Memory B cell (primary cell): ENCODE data around the gene ZDHHC11B.
A peak's percentile ranks its signal among the peaks of the same experiment; 100 is the strongest.

Experiments
- ATAC-seq: fragments of 150-1000 bp; cut with Tn5 transposase; 2 replicates; pipeline ENCODE4 v1.10.0; 2021; ENCODE audit warnings: low read depth, mild to moderate bottlenecking, moderate library complexity
- DNase-seq, 2 donors: peaks; one replicate each; pipeline ENCODE4 v3.0.0; 2022; ENCODE audit warnings: low spot score in 2 of 2
- H3K27ac Mint-ChIP-seq: one replicate; pipeline ENCODE4 v1.8.0; 2022; ENCODE audit warnings: mild to moderate bottlenecking, moderate library complexity, mixed read lengths
- H3K27me3 Mint-ChIP-seq: one replicate; pipeline ENCODE4 v1.8.0; 2022; ENCODE audit warnings: mixed read lengths
- H3K36me3 Mint-ChIP-seq: one replicate; pipeline ENCODE4 v1.8.0; 2022; ENCODE audit warnings: mild to moderate bottlenecking, mixed read lengths
- H3K4me1 Mint-ChIP-seq: one replicate; pipeline ENCODE4 v1.8.0; 2022; ENCODE audit warnings: mixed read lengths
- H3K4me3 Mint-ChIP-seq: one replicate; pipeline ENCODE4 v1.8.0; 2022; ENCODE audit warnings: mild to moderate bottlenecking, moderate library complexity, mixed read lengths
- H3K9me3 Mint-ChIP-seq: one replicate; pipeline ENCODE4 v1.8.0; 2022; ENCODE audit warnings: mixed read lengths

ZDHHC11B gene

GRCh38 chr5:671459-672328 is 112.8 kb downstream of the ZDHHC11B start:
- peaks cover 9% of the 10 kb centered on the region for H3K27me3 Mint-ChIP-seq
- H3K27ac Mint-ChIP-seq, result peak overlapping the region; percentile 95
- no peaks in the 10 kb centered on the region for H3K9me3 Mint-ChIP-seq
- H3K4me3 Mint-ChIP-seq, result no peak overlapping the region
- DNase-seq, result peak; percentile 67 to 68
- H3K4me1 Mint-ChIP-seq, result peaks cover 13% of the 10 kb centered on the region
- peaks cover 6% of the 10 kb centered on the region for H3K36me3 Mint-ChIP-seq
- peak; percentile 62 for ATAC-seq

- Mint-ChIP-seq H3K9me3 (no peaks in the 10 kb centered on the region), H3K4me3 (no peak overlapping the region), H3K27me3 (peaks cover 9% of the 10 kb centered on the region), H3K4me1 (peaks cover 13% of the 10 kb centered on the region), H3K36me3 (peaks cover 9% of the 10 kb centered on the region), H3K27ac (no peak overlapping the region)
- no peak for ATAC-seq
- DNase-seq, result no peak
Observed at GRCh38 chr5:670396-671270, 113.9 kb downstream of the ZDHHC11B start.

- DNase-seq, result no peak
- ATAC-seq, result no peak
- H3K4me3 Mint-ChIP-seq, result no peak overlapping the region
- peaks cover 10% of the 10 kb centered on the region for H3K36me3 Mint-ChIP-seq
- H3K9me3 Mint-ChIP-seq, result no peaks in the 10 kb centered on the region
- H3K4me1 Mint-ChIP-seq, result peaks cover 13% of the 10 kb centered on the region
- no peak overlapping the region for H3K27ac Mint-ChIP-seq
- peaks cover 9% of the 10 kb centered on the region for H3K27me3 Mint-ChIP-seq
Observed at GRCh38 chr5:669842-670395, 114.6 kb downstream of the ZDHHC11B start.

- ATAC-seq (no peak), DNase-seq (no peak)
- no peak overlapping the region for H3K4me3 Mint-ChIP-seq
- no peaks in the 10 kb centered on the region for H3K9me3 Mint-ChIP-seq
- H3K27me3 Mint-ChIP-seq, result peaks cover 9% of the 10 kb centered on the region
- H3K36me3 Mint-ChIP-seq, result peaks cover 13% of the 10 kb centered on the region
- H3K4me1 Mint-ChIP-seq, result peaks cover 13% of the 10 kb centered on the region
- H3K27ac Mint-ChIP-seq, result no peak overlapping the region
Observed at GRCh38 chr5:669111-669841, 115.3 kb downstream of the ZDHHC11B start.

- ATAC-seq (no peak), DNase-seq (no peak)
- Mint-ChIP-seq H3K27me3 (peaks cover 5% of the 10 kb centered on the region), H3K4me1 (peaks cover 11% of the 10 kb centered on the region), H3K27ac (no peak overlapping the region), H3K4me3 (no peak overlapping the region), H3K36me3 (peaks cover 17% of the 10 kb centered on the region), H3K9me3 (no peaks in the 10 kb centered on the region)
Observed at GRCh38 chr5:668283-668995, 116.1 kb downstream of the ZDHHC11B start.

- Mint-ChIP-seq H3K27me3 (no peaks in the 10 kb centered on the region), H3K4me3 (no peak overlapping the region), H3K36me3 (peaks cover 17% of the 10 kb centered on the region), H3K4me1 (no peaks in the 10 kb centered on the region), H3K27ac (no peak overlapping the region), H3K9me3 (no peaks in the 10 kb centered on the region)
- ATAC-seq (no peak), DNase-seq (no peak)
Observed at GRCh38 chr5:666816-667498, 117.6 kb downstream of the ZDHHC11B start.

GRCh38 chr5:665956-666711 is 118.4 kb downstream of the ZDHHC11B start:
- Mint-ChIP-seq H3K27me3 (no peaks in the 10 kb centered on the region), H3K27ac (no peak overlapping the region), H3K4me3 (no peak overlapping the region), H3K4me1 (no peaks in the 10 kb centered on the region), H3K9me3 (no peaks in the 10 kb centered on the region), H3K36me3 (peaks cover 21% of the 10 kb centered on the region)
- DNase-seq, result no peak
- ATAC-seq, result no peak

- Mint-ChIP-seq H3K27ac (no peak overlapping the region), H3K9me3 (no peaks in the 10 kb centered on the region), H3K4me1 (no peaks in the 10 kb centered on the region), H3K36me3 (peaks cover 24% of the 10 kb centered on the region), H3K4me3 (no peak overlapping the region), H3K27me3 (no peaks in the 10 kb centered on the region)
- DNase-seq (no peak), ATAC-seq (no peak)
Observed at GRCh38 chr5:665541-665955, 119.0 kb downstream of the ZDHHC11B start.

GRCh38 chr5:664994-665360 is 119.6 kb downstream of the ZDHHC11B start:
- Mint-ChIP-seq H3K4me1 (no peaks in the 10 kb centered on the region), H3K27ac (no peak overlapping the region), H3K36me3 (peaks cover 29% of the 10 kb centered on the region), H3K27me3 (no peaks in the 10 kb centered on the region), H3K4me3 (no peak overlapping the region), H3K9me3 (no peaks in the 10 kb centered on the region)
- DNase-seq (no peak), ATAC-seq (no peak)

GRCh38 chr5:664343-664993 is 120.1 kb downstream of the ZDHHC11B start:
- H3K4me1 Mint-ChIP-seq, result no peaks in the 10 kb centered on the region
- no peaks in the 10 kb centered on the region for H3K27me3 Mint-ChIP-seq
- H3K4me3 Mint-ChIP-seq, result no peak overlapping the region
- H3K9me3 Mint-ChIP-seq, result no peaks in the 10 kb centered on the region
- peaks cover 33% of the 10 kb centered on the region for H3K36me3 Mint-ChIP-seq
- DNase-seq, result peak in 1 of 2 donors; percentile 8
- no peak for ATAC-seq
- no peak overlapping the region for H3K27ac Mint-ChIP-seq

- Mint-ChIP-seq H3K4me1 (no peaks in the 10 kb centered on the region), H3K4me3 (no peak overlapping the region), H3K9me3 (no peaks in the 10 kb centered on the region), H3K27me3 (no peaks in the 10 kb centered on the region), H3K27ac (no peak overlapping the region), H3K36me3 (peaks cover 40% of the 10 kb centered on the region)
- ATAC-seq, result no peak
- no peak for DNase-seq
Observed at GRCh38 chr5:663436-664342, 120.8 kb downstream of the ZDHHC11B start.
